OCI-LY1 (cell line): ENCODE data around the gene FMN1.

Experiments
- H2AFZ ChIP-seq: fragments of 200-600 bp; sonication (generic), shearing (Covaris generic); 2 replicates; pipeline ENCODE4 v1.6.0; 2014; ENCODE audit warnings: antibody characterized with exemption, mild to moderate bottlenecking, low read length
- H3F3A ChIP-seq: fragments of 200-600 bp; sonication (generic), shearing (Covaris generic); 2 replicates; pipeline ENCODE4 v1.6.0; 2014; ENCODE audit warnings: mild to moderate bottlenecking, antibody characterized with exemption, low read length, moderate library complexity; ENCODE audit not compliant: insufficient read depth
- H3K27ac ChIP-seq: fragments of 200-600 bp; sonication (generic); 2 replicates; pipeline ENCODE4 v1.5.1; 2014; ENCODE audit warnings: low read length, mixed run types, mild to moderate bottlenecking, low read depth; ENCODE audit not compliant: poor library complexity, severe bottlenecking
- H3K27me3 ChIP-seq: fragments of 200-600 bp; sonication (generic); 2 replicates; pipeline ENCODE4 v1.6.0; 2014; ENCODE audit warnings: antibody characterized with exemption, mild to moderate bottlenecking, low read length, moderate library complexity; ENCODE audit not compliant: insufficient read depth
- H3K36me3 ChIP-seq: fragments of 200-600 bp; sonication (generic); 2 replicates; pipeline ENCODE4 v1.6.1; 2014; ENCODE audit warnings: mild to moderate bottlenecking, antibody characterized with exemption, low read length, moderate library complexity, mixed read lengths; ENCODE audit not compliant: insufficient read depth
- H3K4me1 ChIP-seq: fragments of 200-600 bp; sonication (generic); 2 replicates; pipeline ENCODE4 v1.5.1; 2014; ENCODE audit warnings: mild to moderate bottlenecking, low read length, moderate library complexity; ENCODE audit not compliant: insufficient read depth, severe bottlenecking
- H3K4me2 ChIP-seq: fragments of 200-600 bp; sonication (generic), shearing (Covaris generic); 2 replicates; pipeline ENCODE4 v1.6.1; 2014; ENCODE audit warnings: low read length
- H3K4me3 ChIP-seq: fragments of 200-600 bp; sonication (generic); 2 replicates; pipeline ENCODE4 v1.5.1; 2014; ENCODE audit warnings: low read length, low read depth, mild to moderate bottlenecking, mixed read lengths; ENCODE audit not compliant: poor library complexity, severe bottlenecking
- H3K79me2 ChIP-seq: fragments of 200-600 bp; shearing (Covaris generic); 2 replicates; pipeline ENCODE4 v1.6.1; 2016; ENCODE audit warnings: mixed run types, low read length, mixed read lengths; ENCODE audit not compliant: insufficient read depth
- H3K9ac ChIP-seq: fragments of 200-600 bp; sonication (generic), shearing (Covaris generic); 2 replicates; pipeline ENCODE4 v1.6.1; 2014; ENCODE audit warnings: mild to moderate bottlenecking, low read length, mixed read lengths
- H3K9me2 ChIP-seq: fragments of 200-600 bp; sonication (generic), shearing (Covaris generic); 2 replicates; pipeline ENCODE4 v1.6.1; 2014; ENCODE audit warnings: low read depth, mild to moderate bottlenecking, low read length, mixed read lengths
- H3K9me3 ChIP-seq: fragments of 200-600 bp; shearing (Covaris generic); 2 replicates; pipeline ENCODE4 v1.6.1; 2014; ENCODE audit warnings: low read length, mixed read lengths
- H4K20me1 ChIP-seq: fragments of 200-600 bp; sonication (generic), shearing (Covaris generic); 2 replicates; pipeline ENCODE4 v1.6.0; 2016; ENCODE audit warnings: mild to moderate bottlenecking, low read length; ENCODE audit not compliant: insufficient read depth
- EZH2 ChIP-seq: fragments of 200-600 bp; sonication (generic), shearing (Covaris generic); IDR thresholded peaks from 2 replicates; pipeline ENCODE4 v1.8.0; 2017; ENCODE audit warnings: borderline replicate concordance, mixed run types, mild to moderate bottlenecking, antibody characterized with exemption, low read length, moderate library complexity, mixed read lengths
- TF ChIP-seq, protein P1 (sequence below): fragments of 200-600 bp; sonication (generic), shearing (Covaris generic); IDR thresholded peaks from 2 replicates; pipeline ENCODE4 v1.5.1; 2017; ENCODE audit warnings: mild to moderate bottlenecking, antibody characterized with exemption, low read length, moderate library complexity, mixed read lengths

FMN1 gene

DNA sequence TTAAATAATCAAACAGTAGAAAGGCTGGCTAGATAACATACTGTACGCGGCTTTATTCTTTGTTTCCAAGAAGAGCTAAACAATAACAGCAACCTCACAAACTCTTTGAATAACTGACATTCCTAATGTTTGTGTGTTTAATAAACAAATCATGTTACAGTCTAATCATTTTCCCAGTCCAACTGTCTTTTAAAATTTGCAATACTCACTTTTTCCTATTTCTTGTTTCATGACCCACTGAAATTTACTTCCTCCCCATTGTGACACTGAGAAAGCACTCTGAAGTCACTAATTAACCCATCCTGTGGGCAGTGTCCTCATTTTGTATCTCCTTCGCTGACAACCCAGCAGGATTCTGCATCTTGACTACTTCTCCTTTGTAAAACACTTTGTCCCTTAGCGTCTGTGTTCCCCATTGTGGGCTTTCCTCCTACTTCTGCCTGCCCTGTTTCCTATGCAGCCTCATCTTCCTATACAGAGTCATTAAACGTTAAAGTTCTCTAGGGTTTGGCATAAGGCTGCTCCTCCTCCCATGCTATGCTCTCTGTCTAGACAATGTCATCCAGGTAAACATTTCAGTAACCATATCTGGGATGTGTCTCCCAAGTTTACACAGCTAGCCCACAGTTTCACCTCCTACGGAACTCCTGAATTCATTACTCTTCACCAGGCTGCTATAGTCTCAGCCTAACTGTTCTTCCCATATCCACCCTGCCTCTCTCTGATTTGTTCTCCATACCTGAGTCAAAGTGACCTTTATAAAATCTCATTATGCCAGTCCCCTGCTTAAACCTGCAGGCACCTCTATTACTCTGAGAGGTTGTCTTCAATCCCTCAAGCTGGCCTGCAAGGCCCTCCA lies 327.8 kb downstream of the FMN1 start:
- H3K36me3 ChIP-seq: no peaks in the 10 kb centered on the region
- no peak overlapping the region for H3K4me2 ChIP-seq
- H3K27ac ChIP-seq: no peak overlapping the region
- H3K9me2 ChIP-seq: no peaks in the 10 kb centered on the region
- H4K20me1 ChIP-seq: no peaks in the 10 kb centered on the region
- H3K4me1 ChIP-seq: peaks cover 6% of the 10 kb centered on the region
- no peak overlapping the region for H3K9ac ChIP-seq
- no peak overlapping the region for H3K4me3 ChIP-seq
- H3K79me2 ChIP-seq: no peaks in the 10 kb centered on the region
- no peak overlapping the region for H2AFZ ChIP-seq
- H3K9me3 ChIP-seq: no peaks in the 10 kb centered on the region
- H3K27me3 ChIP-seq: no peaks in the 10 kb centered on the region
- H3F3A ChIP-seq: no peaks in the 10 kb centered on the region
- TF ChIP-seq, protein P1, sequence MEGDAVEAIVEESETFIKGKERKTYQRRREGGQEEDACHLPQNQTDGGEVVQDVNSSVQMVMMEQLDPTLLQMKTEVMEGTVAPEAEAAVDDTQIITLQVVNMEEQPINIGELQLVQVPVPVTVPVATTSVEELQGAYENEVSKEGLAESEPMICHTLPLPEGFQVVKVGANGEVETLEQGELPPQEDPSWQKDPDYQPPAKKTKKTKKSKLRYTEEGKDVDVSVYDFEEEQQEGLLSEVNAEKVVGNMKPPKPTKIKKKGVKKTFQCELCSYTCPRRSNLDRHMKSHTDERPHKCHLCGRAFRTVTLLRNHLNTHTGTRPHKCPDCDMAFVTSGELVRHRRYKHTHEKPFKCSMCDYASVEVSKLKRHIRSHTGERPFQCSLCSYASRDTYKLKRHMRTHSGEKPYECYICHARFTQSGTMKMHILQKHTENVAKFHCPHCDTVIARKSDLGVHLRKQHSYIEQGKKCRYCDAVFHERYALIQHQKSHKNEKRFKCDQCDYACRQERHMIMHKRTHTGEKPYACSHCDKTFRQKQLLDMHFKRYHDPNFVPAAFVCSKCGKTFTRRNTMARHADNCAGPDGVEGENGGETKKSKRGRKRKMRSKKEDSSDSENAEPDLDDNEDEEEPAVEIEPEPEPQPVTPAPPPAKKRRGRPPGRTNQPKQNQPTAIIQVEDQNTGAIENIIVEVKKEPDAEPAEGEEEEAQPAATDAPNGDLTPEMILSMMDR: no peak
- no peak for TF ChIP-seq EZH2

DNA sequence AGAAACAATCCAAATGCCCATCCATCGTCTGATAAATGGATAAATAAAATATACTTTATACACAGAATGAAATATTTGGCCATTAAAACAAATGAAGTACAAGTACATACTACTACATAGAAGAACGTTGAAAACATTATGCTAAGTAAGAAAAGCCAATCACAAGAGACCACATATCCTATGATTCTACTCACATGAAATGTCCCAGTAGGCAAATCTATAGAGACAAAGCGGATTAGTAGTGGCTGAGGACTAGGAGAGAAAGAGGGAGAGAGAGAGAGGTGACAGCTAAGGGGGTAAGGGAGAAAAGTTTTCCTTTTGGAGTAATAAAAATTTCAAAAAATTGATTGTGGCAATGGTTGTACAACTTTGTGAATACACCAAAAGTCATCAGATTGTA lies 329.7 kb downstream of the FMN1 start:
- H3K4me2 ChIP-seq: no peak overlapping the region
- no peaks in the 10 kb centered on the region for H3K9me3 ChIP-seq
- no peak overlapping the region for H2AFZ ChIP-seq
- H3K9me2 ChIP-seq: no peaks in the 10 kb centered on the region
- no peaks in the 10 kb centered on the region for H3K36me3 ChIP-seq
- no peak overlapping the region for H3K9ac ChIP-seq
- H3K4me3 ChIP-seq: no peak overlapping the region
- TF ChIP-seq EZH2: no peak
- TF ChIP-seq, protein P1: no peak
- no peaks in the 10 kb centered on the region for H3K79me2 ChIP-seq
- no peaks in the 10 kb centered on the region for H3K4me1 ChIP-seq
- no peaks in the 10 kb centered on the region for H3K27me3 ChIP-seq
- H3K27ac ChIP-seq: no peak overlapping the region
- no peaks in the 10 kb centered on the region for H4K20me1 ChIP-seq
- no peaks in the 10 kb centered on the region for H3F3A ChIP-seq

DNA sequence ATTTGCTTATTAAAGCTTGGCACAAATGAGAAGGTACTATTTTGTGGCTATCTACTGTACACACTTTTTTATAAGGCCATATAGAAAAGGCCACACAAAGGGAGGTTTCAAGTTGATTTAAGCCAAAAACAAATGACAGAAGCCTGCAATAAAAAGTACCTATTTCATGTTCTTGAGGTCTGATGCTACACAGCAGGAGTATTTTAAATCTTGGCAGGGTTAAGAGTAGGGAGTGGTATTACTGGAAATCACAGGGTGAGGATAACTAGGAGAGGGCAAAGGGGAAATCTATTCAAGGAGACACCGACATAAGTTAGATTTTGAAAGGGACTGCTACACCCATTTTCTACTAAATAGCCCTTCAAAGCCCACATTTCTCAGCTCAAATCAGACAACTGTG lies 330.5 kb downstream of the FMN1 start:
- Histone ChIP-seq H4K20me1 (no peaks in the 10 kb centered on the region), H3F3A (no peaks in the 10 kb centered on the region), H3K9me3 (no peaks in the 10 kb centered on the region), H2AFZ (no peak overlapping the region), H3K4me1 (no peaks in the 10 kb centered on the region), H3K9ac (no peak overlapping the region), H3K27me3 (no peaks in the 10 kb centered on the region), H3K36me3 (no peaks in the 10 kb centered on the region), H3K79me2 (no peaks in the 10 kb centered on the region), H3K4me3 (no peak overlapping the region), H3K9me2 (no peaks in the 10 kb centered on the region), H3K27ac (no peak overlapping the region), H3K4me2 (no peak overlapping the region)
- TF ChIP-seq, protein P1: no peak
- TF ChIP-seq EZH2: no peak
